ENCODE results near the gene BTBD8.

- no peak for TF ChIP-seq CTCF (IDR thresholded peaks at IDR 0.05)
- no peak for TF ChIP-seq POLR2A (IDR thresholded peaks at IDR 0.05)
These were observed 37.4 kb downstream of the BTBD8 start for GRCh38 chr1:92117526-92117925.

Data from testis (tissue), 2 donors.